ENCODE data around the gene DNAL1.
"Not testable (repeated sequence)": the region's sequence is repeated elsewhere in the genome, so short reads cannot be mapped to it uniquely, and the experiment has no call there.

Gene DNAL1

DNA sequence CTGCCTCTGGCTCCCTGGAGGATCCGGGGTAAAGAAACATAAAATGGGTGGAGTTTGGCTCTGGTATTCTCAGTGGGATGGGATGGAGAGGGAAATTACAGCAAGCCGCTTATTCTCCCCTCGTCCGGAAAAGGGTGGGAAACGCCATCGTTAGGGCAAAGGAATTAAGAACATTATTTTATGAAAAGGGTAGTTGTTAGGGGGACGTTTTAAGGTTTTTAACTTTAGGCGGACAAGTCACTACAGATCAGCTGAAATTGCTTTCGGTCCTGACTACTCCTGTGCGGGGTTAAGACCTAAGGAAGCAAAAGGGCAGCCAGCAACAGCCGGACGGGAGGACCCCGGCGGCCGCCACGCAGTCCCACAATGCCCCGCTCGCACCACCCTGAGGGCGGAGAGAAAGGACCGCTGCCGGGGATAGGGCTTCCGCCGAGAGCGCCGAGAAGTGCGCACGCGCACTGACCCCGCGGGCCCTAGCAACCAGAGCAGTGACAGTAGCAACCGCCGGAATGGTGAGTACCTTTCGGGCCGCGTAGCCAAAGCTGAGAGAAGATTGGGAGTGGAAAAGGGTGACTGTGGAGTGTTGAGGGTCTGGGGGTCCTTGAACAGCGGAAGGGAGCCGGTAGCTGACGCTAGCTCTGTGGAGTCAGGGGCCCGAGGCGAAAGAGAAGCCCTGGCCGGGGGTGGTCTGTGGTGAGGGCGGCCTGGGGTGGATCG, at the start of gene DNAL1:
DNAL1 (plus strand) TSS at position 456 of the 717 bp plus-strand sequence; CDS start at position 510, 54 bp downstream.
- peak; percentile 36 for DNase-seq

DNA sequence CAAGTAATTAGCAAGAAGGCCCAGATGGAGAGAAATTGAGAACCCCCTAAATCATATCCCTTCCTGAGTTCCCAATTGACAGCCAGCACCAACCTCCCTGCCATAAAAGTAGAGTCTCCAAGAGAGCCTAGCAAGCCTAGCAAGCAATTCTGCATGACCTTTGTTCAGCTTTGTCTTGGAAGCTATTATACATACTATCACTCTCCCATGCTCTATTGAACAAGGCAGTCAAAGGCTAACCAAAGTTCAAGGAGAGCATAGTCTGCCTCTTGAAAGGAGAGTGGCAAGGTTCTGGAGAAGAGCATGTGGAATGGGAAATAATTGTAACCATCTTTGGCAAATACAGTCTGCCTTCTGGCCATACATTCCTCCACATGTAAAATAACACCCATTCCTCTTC, 45.3 kb upstream of the DNAL1 start:
- DNase-seq, result no peak

DNA sequence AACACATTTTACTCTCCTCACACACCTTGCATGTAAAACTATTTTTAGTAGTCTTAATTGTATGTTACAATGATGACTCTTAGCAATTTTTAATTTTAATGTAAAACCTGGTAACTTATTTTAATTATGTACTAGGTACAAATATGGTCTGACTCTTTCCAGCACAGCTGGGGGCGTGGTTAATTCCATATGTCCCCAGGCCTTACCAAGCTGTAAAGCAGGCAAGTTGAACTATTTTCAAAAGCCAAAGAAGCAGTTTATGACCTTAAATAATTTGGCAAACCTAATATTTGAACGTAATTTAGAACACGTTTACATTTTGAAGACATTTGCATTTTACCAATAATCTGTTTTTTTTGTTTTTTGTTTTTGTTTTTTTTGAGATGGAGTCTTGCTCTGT, 41.8 kb upstream of the DNAL1 start:
- no peak for DNase-seq

- no peak for DNase-seq
Measured at GRCh38 chr14:73606271-73606670, 38.5 kb upstream of the DNAL1 start.

GRCh38 chr14:73607241-73607640, 37.5 kb upstream of the DNAL1 start:
- DNase-seq, result no peak

- DNase-seq, result no peak
Measured at GRCh38 chr14:73610687-73611086, 34.1 kb upstream of the DNAL1 start.

DNA sequence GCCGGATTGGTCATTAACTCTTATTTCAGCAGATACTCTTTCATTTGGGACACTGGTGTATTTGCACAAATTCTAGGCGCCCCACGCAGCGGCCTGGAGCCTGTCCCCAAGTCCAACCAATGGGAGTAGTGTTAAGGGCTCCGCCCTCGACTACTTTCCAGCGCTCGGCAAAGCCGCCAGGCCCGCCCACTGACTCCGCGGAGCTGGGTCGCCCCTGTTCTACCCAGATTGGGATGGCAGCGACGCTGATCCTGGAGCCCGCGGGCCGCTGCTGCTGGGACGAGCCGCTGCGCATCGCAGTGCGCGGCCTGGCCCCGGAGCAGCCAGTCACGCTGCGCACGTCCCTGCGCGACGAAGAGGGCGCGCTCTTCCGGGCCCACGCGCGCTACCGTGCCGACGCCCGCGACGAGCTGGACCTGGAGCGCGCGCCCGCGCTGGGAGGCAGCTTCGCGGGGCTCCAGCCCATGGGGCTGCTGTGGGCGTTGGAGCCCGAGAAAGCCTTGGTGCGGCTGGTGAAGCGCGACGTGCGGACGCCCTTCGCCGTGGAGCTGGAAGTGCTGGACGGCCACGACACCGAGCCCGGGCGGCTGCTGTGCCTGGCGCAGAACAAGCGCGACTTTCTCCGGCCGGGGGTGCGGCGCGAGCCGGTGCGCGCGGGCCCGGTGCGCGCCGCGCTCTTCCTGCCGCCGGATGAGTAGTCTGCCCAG, 32.3 kb upstream of the DNAL1 start, which contains the start of gene ACOT6:
ACOT6 (plus strand) TSS at position 179 of the 707 bp plus-strand sequence; CDS start at position 234, 55 bp downstream.
- no peak for DNase-seq

- DNase-seq, result no peak
Measured at GRCh38 chr14:73613046-73613383, 31.8 kb upstream of the DNAL1 start.

DNA sequence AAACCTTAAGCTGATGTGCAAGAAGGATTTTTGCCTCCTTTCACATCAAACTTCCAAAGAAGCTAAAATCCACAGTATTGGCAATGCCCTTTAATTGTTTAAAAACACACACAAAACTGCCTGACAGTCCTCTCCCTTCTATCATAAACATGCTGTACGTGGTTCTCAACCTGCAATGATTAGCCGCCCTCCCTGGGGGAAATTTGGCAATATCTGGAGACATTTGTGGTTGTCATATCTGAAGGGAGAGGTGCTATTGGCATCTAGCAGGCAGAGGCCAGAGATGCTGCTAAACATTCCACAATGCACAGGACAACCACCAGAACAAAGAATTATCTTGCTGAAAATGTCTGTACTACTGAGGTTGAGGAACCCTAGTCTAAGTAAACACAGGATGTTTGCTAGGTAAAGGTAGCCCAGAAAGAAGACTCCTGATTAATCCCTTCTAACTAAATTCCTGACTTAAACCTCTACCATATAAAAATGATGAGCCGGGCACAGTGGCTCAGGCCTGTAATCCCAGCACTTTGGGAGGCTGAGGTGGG, 31.3 kb upstream of the DNAL1 start:
- no peak for DNase-seq

DNA sequence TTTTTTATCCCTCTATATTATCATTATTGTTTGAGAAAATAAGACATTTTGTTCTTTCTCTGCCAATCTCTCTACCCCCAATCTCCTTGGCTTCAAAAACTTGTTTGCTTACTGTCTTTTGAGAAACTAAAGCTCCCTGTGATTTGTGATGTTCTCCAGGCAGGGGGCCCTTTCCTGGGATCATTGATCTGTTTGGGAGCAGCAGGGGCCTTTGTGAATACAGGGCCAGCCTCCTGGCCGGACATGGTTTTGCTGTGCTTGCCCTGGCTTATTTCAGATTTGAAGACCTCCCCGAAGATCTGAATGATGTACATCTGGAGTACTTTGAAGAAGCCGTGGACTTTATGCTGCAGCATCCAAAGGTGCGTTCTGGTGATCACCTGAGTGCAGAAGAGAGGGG, 28.0 kb upstream of the DNAL1 start:
- no peak for DNase-seq

DNA sequence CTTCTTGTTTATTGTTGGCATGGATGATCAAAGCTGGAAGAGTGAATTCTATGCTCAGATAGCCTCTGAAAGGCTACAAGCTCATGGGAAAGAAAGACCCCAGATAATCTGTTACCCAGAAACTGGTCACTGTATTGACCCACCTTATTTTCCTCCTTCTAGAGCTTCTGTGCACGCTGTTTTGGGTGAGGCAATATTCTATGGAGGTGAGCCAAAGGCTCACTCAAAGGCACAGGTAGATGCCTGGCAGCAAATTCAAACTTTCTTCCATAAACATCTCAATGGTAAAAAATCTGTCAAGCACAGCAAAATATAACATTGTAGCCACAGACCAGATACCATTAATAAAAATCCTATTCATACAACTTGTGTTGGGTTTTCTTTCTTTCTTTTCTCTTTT, 25.3 kb upstream of the DNAL1 start:
- no peak for DNase-seq

DNA sequence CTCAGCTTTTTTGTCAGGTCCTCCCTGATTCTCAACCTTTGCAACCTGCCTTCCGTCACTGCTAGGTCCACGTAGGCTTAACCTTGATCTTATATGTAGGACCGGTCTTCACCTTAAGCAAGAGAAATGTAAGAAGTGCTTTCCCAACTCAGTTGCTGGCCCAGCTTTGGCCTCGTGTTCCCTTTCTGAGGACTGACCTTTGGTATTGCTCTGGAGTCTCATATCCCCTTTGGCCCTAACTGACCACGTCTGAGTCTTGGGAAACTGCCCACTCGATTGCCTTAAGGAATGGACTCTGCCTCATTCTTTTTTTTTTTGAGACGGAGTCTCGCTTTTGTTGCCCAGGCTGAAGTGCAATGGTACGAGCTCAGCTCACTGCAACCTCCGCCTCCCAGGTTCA, 24.5 kb upstream of the DNAL1 start:
- DNase-seq, result no peak

DNA sequence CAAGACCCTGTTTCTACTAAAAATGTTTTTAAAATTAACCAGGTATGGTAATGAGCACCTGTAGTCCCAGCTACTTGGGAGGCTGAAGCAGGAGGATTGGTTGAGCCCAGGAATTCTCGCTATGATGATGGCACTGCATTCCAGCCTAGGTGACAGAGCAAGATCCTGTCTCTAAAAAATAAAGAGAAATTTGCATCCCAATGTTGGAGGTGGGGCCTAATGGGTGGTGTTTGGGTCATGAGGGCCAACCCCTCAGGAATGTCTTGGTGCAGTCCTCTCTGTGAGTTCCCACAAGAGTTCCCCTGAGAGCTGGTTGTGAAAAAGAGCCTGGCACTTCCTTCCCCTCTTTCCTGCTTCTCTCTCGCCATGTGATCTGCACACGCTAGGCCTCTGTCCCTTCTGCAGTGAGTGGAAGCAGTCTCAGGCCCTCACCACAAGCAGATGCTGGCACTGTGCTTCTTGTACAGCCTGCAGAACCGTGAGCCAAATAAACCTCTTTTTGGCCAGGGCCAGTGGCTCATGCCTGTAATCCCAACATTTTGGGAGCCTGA, 21.2 kb upstream of the DNAL1 start:
- DNase-seq, result peak; percentile 11

DNA sequence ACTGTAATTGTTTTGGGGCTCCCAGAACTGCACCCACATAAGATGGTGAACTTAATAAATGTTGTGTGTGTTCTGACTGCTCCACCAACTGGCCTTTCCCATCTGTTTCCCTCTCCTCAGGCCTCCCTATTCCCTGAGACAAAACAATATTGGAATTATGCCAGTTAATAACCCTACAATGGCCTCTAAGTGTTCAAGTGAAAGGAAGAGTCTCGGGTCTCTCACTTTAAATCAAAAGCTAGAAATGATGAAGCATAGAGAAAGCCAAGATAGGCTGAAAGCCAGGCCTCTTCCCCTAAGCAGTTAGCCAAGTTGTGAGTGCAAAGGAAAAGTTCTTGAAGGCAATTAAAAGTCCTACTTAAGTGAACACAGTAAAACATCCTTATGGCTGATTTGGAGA, 19.1 kb upstream of the DNAL1 start:
- DNase-seq, result no peak

- no peak for DNase-seq
Measured at GRCh38 chr14:73627151-73627558, 17.6 kb upstream of the DNAL1 start.

- DNase-seq, result no peak
Measured at GRCh38 chr14:73630009-73630780, 14.6 kb upstream of the DNAL1 start.

- no peak for DNase-seq
Measured at GRCh38 chr14:73633116-73634010, 11.4 kb upstream of the DNAL1 start.

- DNase-seq, result no peak
Measured at GRCh38 chr14:73634011-73634833, 10.6 kb upstream of the DNAL1 start.

GRCh38 chr14:73636355-73636754, 8.4 kb upstream of the DNAL1 start:
- not testable (repeated sequence) for DNase-seq

DNA sequence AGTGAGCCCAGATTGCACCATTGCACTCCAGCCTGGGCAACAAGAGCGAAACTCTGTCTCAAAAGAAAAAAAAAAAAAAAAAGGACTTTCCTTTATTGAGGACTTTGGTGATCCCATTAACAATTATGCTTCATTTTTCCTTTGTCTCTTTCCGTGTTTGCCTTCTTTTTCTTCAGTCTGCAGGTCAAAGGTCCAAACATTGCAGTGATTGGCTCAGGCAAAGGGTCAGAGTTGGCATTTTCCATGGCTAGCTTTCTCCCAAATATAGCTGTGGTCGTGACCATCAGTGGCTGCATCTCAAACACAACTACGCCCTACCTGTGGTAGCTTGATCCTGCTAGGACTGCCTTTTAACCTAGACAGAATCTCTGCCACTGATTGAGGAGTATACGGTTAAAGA, 7.0 kb upstream of the DNAL1 start:
- no peak for DNase-seq

GRCh38 chr14:73640796-73641365, 3.9 kb upstream of the DNAL1 start:
- DNase-seq, result no peak
